IPS-18c (cell line): ENCODE measurements around the gene TPT1.
A peak's percentile ranks its signal among the peaks of the same experiment; 100 is the strongest.
"Not testable (repeated sequence)": the region's sequence is repeated elsewhere in the genome, so short reads cannot be mapped to it uniquely, and the experiment has no call there.

Source experiments
- H3K4me3 ChIP-seq: 2 replicates; pipeline ENCODE4 v1.7.0; 2013; ENCODE audit warnings: low read depth, mild to moderate bottlenecking, low read length, moderate library complexity; ENCODE audit not compliant: insufficient read depth
- H3K9me3 ChIP-seq: one replicate; pipeline ENCODE4 v1.6.1; 2013; ENCODE audit warnings: mild to moderate bottlenecking, low read length, moderate library complexity; ENCODE audit not compliant: control insufficient read depth, insufficient read depth

The TPT1 gene

DNA sequence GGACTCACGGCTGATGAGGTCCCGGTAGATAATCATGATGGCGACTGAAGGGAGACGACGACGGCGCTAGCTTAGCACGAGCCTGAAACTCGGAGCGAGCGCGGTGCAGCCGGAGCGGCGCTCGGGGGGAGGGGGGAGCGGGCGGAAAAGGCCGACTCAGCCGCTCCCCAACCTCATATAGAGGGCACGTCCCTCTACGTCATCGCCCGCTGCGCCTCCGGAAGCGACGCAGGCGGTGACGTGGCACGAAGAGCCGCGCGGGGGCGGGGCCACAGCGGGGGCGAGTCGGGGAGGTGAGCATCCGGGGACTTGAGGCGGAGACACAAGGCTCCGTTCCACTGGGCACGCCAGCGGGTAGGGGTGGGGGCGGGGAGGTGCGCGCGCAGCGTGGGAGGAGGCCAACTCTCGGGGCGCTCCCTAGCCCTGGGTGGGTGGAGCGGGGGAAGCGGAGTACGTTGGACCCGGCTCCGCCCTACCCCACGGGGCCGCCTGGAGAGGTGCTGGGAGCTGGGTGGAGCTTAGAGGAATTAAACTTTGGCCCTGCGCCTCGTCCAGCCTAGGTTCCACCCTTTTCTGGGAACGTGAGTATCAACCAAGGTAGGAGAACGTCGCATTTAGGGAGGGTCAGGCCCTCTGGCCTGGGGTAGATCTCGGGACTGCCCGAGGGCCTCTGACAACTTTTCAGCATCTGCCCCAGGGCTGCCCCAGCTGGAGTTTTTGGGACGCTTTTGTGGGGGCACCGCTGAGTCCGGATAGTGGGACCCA lies at the start of gene TPT1:
Gene TPT1, minus strand, starts transcription at position 150 of the 765 bp plus-strand sequence. Its CDS starts 114 bp downstream, at position 36.
- no peaks in the 10 kb centered on the region for H3K9me3 ChIP-seq

DNA sequence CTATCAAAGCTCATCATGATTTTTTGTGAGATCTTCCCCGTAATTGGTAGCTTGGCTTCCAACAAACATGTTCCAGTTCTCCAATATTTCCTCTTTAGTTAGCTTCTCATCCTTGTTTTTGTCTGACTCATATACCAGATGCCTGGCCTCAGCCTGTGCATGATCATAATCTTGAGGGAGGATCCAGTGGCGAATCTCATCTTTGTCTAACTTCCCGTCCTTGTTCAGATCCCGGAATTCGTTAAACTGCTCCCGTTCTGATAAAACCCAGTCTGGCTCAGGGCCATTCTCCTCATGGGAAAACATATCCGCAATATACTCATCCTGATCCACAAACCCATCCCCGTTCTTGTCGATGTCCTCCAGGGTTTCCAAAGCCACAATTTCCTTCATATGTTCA lies 49.4 kb upstream of the TPT1 start:
- H3K4me3 ChIP-seq, H3K9me3 ChIP-seq: not testable (repeated sequence)

More for the DNA sequence above, at the start of gene TPT1:
- peak within 1 kb of the TSS; percentile 91 for H3K4me3 ChIP-seq

DNA sequence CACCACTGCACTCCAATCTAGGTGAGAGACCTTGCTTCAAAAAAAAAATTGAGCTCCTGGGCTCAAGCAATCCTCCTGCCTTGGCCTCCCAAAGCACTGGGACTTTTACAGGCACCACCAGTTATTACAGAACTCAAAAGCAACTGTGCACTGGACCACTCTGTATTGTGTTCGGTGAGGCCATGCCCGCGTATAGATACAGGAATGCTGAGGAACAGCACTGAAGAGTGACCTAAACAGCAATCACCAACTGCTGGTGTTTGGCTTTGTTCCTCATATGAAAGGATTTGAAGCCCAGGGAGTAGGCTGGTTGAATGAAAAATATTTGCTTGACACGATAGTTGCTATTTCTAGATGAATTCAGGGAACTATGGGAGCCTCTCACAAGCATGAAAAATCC lies 47.7 kb upstream of the TPT1 start:
- H3K4me3 ChIP-seq: no peak overlapping the region
- H3K9me3 ChIP-seq: no peaks in the 10 kb centered on the region

DNA sequence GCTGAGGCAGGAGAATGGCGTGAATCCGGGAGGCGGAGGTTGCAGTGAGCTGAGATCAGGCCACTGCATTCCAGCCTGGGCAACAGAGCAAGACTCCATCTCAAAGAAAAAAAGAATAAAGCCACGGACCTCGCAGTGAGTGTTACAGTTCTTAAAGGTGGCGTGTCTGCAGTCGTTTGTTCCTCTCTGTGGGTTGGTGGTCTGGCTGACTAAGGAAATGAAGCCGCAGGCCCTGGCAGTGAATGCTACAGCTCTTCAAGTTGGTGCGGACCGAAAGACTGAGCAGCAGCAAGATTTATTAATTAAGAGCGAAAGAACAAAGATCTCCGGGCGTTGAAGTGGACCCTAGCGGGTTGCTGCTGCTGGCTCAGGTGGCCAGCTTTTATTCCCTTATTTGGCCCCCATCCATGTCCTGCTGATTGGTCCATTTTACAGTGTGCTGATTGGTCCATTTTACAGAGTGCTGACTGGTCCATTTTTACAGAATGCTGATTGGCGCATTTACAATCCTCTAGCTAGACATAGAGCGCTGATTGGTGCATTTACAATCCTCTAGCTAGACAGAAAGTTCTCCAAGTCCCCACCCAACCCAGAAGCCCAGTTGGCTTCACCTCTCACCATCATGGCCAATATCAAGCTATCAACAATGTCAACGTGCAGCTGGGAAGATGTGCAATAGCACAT lies 46.1 kb upstream of the TPT1 start:
- H3K4me3 ChIP-seq, H3K9me3 ChIP-seq: not testable (repeated sequence)

DNA sequence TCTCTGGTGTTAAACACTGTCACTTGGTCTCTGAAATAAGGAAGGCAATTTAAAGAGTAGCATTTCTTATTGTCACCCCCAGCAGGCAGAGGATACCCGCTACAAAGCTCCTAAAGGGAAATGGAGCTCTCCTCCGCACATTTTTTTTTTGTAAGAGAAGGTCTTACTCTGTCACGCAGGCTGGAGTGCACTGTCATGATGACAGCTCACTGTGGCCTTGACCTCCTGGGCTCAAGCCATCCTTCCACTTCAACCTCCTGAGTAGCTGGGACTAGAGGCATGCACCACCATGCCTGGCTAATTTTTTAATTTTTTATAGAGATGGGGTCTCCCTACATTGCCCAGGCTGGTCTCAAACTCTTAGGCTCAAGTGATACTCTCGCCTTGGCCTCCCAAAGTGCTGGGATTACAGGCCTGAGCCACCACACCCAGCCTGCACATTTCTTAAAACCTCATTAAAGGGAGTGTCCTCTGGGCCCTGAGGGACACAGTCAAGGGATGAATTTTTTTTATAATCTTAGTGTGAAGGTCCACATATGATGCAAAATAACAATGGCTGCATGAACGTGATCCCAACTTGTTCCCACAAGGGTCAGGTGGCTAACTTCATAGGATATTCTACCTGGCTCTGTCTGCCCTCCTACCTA lies 45.0 kb upstream of the TPT1 start:
- Histone ChIP-seq H3K4me3 (no peak overlapping the region), H3K9me3 (no peaks in the 10 kb centered on the region)

DNA sequence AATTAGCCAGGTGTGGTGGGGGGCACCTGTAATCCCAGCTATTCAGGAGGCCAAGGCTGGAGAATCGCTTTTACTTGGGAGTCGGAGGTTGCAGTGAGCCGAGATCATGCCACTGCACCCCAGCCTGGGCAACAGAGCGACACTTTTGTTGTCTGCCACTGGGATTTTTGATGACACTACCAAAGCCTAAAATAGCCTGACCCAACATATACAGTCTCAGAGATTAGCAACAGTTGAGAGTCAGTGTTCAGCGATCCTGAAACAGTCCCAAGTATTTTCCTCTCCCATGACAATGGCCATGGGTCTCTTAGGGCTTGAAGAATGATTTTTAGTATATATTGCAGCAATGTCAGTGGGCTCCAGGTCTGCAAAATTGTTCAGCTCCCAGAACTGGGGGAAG lies 44.3 kb upstream of the TPT1 start:
- H3K4me3 ChIP-seq: no peak overlapping the region
- H3K9me3 ChIP-seq: no peaks in the 10 kb centered on the region

DNA sequence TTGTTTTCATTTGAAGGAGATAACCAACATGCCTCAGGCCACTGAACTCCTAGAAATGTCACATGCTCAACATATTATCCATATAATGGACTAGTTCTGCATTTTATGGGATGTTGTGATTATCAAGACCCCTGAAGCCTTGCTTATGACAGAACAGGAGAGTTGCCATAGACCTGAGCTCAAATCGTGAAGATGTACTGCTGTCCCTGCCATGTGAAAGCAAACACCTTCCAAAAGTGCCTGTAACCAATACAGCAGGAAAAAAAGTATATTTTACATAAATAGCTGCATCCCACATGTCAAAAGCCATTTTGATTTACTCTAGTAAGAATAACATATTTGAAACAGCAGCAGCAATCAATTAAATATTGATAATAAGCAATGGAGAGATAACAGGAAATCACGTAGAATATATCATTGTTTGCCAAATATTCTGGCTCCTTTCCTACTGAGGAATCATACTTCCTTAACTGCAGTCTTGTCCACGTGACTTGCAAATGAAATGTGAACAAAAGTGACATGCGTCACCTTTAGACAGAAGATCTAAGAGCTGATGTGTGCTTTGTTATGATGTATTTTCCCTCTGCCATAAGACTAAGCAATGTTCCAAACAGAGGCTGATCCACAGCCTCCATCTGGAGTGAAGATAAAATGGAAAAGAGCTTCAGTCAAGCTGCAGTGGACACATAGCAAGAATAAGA lies 43.6 kb upstream of the TPT1 start:
- H3K4me3 ChIP-seq: no peak overlapping the region
- H3K9me3 ChIP-seq: no peaks in the 10 kb centered on the region

DNA sequence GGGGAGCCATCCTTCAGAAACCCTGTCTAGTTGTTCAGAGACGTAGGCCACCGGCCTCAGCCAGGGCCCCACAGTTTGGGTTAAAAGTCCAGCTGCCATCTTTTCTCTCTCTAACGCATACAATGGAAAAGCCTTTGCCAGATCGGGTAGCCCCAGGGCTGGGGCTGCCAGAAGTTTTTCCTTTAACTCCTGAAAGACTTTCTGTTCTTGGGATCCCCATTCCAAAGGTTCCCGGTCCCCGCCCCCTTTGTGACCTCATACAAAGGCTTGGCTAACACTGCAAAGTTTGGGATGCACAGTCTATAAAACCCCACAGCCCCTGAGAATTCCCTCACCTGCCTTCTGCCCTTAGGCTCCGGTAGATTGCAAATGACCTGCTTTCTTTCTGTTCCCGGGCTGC lies 41.8 kb upstream of the TPT1 start:
- H3K9me3 ChIP-seq: not testable (repeated sequence)

DNA sequence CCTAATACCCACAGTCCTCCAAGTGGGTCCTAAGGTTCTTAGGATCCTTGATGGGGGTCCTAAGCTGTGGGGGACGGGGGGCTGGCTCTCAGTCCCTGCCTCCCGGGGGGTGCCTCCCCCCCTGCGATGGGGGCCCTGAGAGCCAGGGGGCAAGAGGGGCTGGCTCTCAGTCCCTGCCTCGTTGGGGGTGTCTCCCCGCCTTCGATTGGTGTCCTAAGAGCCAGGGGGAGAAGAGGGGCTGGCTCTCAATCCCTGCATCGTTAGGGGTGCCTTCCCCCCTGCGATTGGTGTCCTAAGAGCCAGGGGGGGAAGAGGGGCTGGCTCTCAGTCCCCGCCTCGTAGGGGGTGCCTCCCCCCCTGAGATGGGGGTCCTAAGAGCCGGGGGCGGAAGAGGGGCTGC lies 40.2 kb upstream of the TPT1 start:
- no peaks in the 10 kb centered on the region for H3K9me3 ChIP-seq
- no peak overlapping the region for H3K4me3 ChIP-seq

More for the DNA sequence above, 41.8 kb upstream of the TPT1 start:
- H3K4me3 ChIP-seq: not testable (repeated sequence)

DNA sequence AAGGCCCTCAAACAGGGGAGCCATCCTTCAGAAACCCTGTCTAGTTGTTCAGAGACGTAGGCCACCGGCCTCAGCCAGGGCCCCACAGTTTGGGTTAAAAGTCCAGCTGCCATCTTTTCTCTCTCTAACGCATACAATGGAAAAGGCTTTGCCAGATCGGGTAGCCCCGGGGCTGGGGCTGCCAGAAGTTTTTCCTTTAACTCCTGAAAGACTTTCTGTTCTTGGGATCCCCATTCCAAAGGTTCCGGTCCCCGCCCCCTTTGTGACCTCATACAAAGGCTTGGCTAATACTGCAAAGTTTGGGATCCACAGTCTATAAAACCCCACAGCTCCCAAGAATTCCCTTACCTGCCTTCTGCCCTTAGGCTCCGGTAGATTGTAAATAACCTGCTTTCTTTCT lies 39.7 kb upstream of the TPT1 start:
- H3K4me3 ChIP-seq, H3K9me3 ChIP-seq: not testable (repeated sequence)

DNA sequence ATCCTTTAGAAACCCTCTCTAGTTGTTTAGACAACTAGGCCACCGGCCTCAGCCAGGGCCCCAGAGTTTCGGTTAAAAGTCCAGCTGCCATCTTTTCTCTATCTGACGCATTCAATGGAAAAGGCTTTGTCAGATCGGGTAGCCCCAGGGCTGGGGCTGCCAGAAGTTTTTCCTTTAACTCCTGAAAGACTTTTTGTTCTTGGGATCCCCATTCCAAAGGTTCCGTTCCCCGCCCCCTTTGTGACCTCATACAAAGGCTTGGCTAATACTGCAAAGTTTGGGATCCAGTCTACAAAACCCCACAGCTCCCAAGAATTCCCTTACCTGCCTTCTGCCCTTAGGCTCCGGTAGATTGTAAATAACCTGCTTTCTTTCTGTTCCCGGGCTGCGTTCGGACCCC lies 38.5 kb upstream of the TPT1 start:
- not testable (repeated sequence) for H3K9me3 ChIP-seq, H3K4me3 ChIP-seq

DNA sequence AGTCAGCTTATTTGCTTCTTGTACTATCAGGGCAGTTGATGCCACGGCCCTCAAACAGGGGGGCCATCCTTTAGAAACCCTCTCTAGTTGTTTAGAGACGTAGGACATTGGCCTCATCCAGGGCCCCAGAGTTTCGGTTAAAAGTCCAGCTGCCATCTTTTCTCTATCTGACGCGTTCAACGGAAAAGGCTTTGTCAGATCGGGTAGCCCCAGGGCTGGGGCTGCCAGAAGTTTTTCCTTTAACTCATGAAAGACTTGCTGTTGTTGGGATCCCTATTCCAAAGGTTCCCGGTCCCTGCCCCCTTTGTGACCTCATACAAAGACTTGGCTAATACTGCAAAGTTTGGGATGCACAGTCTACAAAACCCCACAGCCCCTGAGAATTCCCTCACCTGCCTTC lies 37.8 kb upstream of the TPT1 start:
- H3K4me3 ChIP-seq, H3K9me3 ChIP-seq: not testable (repeated sequence)

DNA sequence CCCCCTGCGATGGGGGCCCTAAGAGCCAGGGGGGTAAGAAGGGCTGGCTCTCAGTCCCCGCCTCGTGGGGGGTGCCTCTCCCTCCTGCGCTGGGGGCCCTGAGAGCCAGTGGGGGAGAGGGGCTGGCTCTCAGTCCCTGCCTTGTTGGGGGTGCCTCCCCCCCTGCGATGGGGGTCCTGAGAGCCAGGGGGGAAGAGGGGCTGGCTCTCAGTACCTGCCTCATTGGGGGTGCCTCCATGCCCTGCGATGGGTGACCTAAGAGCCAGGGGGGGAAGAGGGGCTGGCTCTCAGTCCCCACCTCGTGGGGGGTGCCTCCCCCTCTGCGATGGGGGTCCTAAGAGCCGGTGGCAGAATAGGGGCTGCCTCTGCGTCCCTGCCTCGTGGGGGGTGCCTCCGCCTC lies 36.3 kb upstream of the TPT1 start:
- H3K9me3 ChIP-seq, H3K4me3 ChIP-seq: not testable (repeated sequence)

DNA sequence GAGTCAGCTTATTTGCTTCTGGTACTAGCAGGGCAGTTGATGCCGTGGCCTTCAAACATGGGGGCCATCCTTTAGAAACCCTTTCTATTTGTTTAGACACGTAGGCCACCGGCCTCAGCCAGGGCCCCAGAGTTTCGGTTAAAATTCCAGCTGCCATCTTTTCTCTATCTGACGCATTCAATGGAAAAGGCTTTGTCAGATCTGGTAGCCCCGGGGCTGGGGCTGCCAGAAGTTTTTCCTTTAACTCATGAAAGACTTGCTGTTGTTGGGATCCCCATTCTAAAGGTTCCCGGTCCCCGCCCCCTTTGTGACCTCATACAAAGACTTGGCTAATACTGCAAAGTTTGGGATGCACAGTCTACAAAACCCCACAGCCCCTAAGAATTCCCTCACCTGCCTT lies 35.7 kb upstream of the TPT1 start:
- H3K9me3 ChIP-seq, H3K4me3 ChIP-seq: not testable (repeated sequence)

DNA sequence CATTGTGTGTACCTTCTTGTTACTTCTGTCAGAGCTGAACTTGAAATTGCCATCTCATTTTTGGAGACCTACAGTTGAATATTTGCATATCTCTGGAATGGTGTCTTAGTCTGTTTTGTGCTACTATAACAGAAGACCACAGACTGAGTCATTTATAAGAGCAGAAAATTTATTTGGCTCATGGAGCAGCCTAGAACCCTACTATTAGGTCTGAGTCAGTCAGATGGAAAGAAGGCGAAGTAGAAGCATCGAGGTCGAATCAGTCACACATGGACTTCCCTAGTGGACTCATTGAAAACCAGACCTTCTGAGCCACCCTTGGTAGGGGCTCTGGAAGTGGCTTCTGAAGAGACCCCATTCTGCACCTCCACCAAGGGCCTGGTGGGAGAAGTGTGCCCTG lies 33.9 kb upstream of the TPT1 start:
- Histone ChIP-seq H3K4me3 (no peak overlapping the region), H3K9me3 (no peaks in the 10 kb centered on the region)

DNA sequence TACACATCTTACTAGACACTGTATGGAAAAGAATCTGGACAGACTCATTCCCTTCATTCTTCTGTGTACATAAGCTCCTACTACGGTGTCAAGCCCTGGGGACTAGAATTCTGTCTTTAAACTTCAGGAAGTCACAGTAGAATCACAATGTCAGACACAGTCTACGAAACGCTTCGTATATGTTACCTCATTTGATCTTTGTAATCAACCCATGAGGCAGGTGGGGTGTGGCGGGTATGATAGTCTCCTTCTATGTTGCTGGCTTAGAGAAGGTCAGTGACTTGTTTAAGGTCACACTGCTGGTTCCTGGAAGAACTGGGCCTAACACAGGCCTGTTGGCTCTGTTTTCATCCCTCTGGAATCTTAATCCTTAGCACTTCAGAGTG lies 32.2 kb upstream of the TPT1 start:
- Histone ChIP-seq H3K4me3 (no peak overlapping the region), H3K9me3 (no peaks in the 10 kb centered on the region)

DNA sequence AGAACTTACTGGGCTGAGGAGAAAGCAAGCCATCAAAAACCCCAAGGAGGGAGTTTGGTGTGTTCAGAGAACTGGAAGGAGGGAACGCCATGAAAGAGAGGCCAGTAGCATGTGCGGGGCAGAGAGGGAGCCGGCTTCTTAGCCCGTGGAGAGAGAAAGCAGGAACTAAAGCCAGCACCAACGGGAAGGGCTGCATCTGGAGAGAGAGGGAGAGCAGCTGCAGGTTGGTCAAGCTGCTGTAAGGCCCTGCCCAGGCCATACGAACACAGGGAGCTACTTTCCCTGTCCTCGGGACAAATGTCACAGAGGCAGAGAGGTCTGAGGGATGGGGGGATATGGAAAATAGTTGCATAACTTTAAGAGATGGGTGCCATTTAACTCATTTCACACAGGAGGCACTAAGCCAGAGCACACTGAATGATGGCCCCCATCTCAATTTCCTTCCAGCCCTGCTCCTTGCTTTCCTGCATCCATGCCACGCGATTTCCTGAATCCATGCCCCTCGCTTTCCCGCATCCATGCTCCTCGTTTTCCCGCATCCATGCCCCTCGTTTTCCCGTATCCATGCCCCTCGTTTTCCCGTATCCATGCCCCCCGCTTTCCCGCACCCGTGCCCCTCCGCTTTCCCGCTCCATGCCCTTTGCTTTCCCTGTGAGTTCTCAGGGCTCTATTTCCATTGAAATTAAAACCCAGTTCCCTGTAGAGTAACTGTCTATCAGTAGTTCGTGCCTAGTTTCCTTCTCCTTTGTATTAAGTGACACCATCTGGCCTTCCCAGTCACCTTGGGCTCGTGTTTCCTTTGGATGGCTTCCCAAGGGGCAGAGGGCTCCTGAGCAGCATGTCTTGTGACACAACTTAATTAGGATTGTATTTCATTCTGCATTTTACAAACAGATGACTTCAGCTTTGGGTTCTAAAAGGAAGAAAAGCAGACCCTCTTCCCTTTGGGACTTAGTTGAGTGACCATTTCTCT lies 31.5 kb upstream of the TPT1 start:
- H3K4me3 ChIP-seq: no peak overlapping the region
- H3K9me3 ChIP-seq: no peaks in the 10 kb centered on the region
